Midbrain (tissue), 1 donor: ENCODE results near the gene LRRC23.
"Not testable (repeated sequence)": the region's sequence is repeated elsewhere in the genome, so short reads cannot be mapped to it uniquely, and the experiment has no call there.

ENCODE experiments used
- DNase-seq: peaks from one replicate; lab custom pipeline; 2025; lab: John Stamatoyannopoulos, UW

The LRRC23 gene

DNA sequence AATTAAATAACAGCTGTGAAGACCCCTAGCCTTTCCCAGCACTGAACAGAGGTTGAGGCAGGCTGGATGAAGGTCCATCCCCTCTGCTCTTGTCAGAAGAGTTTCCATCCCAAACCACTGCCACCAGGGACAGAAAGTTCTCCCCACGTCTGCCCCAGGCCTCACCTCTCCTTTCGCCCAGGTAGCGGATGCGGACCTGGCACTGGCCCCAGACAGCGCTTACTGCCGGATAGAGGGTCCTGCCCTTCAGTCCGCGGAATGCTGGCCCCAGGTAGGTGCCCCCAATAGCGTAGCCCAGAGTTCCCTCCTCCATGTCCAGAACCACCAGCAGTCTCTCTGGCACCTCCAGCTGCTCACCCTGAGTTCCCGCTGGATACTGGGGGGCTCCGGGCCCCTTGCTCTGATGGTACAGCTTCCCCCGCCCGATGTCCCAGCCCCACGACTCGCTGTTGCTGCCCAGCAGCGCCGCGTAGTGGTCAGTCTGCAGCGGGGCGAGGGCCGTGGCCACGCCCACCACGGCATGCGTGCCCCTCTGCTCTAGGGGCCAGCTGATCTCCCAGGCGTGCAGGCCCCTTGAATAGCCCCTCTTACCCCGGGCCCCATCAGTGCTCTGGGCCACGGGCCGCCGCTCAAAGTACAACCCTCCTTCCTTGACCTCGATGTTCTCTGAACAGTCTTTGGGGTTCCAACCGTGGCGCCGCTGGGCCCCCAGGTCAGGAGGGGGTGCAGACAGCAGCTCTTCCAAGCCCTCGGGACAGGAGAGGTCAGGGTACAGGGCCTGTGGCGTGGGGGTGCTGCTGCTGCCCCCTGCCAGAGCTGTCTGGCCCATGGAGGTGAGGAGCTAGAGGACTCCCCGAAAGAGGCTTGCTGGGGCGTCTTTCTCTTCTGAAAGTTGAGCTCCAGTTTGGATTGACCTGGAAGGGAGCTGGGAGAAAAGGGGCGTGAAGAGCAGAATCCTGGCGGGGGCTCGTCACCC is 32.3 kb upstream of the LRRC23 start:
- peak; percentile 85 for DNase-seq

DNA sequence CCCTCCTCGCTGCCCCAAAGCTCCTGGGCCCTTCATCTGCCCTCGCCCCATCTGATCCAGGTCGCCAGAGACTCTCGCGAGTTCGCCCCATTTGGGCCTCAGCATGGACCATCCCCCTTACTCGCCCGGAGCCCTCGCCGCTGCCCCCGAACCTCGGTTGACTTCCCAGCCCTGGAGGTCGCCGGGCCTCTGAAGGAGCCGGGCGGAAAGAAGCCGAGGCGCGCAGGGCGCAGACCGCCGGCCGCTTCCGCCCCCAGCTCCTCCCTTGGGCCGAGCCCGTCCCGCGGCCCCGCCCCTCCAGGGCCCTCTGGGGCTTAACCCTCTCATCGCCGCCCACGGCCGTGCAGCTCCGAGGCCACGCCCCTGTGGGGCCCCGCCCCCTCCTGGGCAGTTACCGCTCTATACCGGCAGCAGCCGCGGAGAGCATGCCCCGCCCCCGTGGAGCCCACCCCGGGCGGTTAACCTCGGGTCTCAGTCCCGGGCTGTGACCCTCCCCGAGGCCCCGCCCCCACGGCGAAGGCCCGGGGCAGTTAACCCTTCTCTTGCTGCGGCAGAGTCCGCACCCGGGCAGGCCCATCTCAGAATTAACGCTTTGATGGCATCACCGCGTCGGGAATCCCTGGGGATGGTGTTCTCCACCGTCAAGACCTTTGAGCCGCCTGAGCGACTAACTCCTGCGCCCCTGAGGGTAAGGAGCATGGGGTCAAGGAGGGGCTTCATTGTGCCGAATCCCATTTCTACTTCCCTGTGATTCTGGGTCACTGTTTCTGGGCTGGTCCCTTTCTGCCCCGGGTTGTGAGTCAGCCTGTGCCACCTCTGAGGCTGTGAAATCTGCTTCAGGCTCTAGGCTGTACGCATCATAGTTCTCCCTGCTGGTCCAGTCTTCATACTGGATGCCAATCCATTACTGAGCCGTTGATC is 31.3 kb upstream of the LRRC23 start, which contains the start of gene SPSB2:
SPSB2 (minus strand) TSS at position 210 of the 921 bp plus-strand sequence. CDS start 402 bp downstream, outside the sequence.
- DNase-seq: peak; percentile 91

DNA sequence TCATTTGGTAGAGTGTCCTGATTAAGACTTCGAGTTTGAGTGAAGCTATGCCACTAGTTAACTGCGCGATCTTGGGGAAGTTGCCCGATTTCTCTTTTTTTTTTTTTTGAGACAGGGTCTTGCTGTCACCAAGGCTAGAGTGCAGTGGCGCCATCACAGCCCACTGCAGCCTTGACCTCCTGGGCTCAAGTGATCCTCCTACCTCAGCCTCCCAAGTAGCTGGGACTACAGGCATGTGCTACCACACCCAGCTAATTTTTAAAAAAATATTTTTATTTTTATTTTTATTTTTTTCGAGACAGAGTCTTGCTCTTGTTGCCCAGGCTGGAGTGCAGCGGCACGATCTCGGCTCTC is 30.6 kb upstream of the LRRC23 start:
- not testable (repeated sequence) for DNase-seq

DNA sequence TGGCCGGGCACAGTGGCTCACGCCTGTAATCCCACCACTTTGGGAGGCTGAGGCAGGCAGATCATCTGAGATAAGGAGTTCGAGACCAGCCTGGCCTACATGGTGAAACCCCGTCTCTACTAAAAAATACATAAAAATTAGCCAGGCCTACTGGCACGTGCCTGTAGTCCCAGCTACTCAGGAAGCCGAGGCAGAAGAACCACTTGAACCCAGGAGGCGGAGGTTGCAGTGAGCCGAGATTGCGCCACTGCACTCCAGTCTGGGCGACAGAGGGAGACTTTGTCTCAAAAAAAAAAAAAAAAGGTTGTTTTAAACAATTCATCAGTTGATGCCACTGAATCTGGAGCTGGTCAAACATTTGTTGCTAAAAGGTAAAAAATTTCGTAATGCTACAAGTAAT is 24.8 kb upstream of the LRRC23 start:
- not testable (repeated sequence) for DNase-seq

DNA sequence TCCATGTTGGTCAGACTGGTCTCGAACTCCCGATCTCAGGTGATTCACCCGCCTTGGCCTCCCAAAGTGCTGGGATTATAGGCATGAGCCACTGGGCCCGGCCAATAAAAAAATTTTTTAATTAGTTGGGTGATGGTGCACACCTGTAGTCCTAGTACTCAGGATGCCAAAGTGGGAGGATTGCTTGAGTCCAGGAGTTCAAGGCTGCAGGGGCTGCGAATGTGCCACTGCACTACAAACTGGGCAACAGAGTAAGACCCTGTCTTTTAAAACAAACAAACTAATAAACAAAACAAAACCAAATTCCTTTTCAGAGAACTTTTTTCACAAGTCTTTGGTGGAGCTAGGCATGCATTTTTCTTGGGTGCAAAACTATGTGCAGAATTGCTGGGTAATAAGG is 21.4 kb upstream of the LRRC23 start:
- DNase-seq: no peak

DNA sequence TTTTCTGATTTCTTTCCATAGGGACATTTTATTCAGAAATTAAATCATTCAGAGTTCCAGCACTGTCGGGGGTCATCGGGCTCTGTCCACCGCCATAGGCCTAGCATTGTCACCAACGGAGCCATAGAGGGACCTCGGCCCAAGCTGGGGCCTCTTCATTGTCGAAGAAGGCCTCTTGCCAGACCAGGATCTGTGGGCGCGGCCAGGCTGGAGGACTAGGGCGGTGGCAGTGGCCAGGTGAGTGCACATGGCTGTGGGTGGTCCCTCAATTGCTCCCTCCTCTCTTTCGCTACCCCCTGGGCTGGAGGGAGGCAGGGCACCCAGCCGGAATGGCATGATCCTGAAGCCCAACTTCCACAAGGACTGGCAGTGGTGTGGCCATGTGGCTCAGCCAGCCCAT is 20.9 kb upstream of the LRRC23 start:
- no peak for DNase-seq

DNA sequence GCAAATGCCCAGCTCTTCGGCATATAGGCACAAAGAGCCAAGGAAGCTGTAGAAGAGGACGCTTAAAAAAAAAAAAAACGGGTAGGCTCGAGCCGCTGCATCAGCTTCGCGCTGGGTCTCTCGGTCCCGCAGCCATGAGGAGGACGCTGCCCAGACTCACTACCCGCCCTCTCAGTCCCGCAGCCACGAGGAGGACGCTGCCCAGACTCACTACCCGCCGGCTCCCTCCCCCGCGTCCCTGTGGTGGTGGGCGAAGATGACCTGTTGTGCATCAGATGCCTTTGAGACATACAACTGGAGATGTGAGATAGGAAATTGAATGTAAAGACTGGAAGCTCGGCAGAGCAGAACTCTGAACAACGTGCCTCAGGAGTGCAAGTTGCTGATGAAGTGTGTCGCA is 20.1 kb upstream of the LRRC23 start:
- no peak for DNase-seq

DNA sequence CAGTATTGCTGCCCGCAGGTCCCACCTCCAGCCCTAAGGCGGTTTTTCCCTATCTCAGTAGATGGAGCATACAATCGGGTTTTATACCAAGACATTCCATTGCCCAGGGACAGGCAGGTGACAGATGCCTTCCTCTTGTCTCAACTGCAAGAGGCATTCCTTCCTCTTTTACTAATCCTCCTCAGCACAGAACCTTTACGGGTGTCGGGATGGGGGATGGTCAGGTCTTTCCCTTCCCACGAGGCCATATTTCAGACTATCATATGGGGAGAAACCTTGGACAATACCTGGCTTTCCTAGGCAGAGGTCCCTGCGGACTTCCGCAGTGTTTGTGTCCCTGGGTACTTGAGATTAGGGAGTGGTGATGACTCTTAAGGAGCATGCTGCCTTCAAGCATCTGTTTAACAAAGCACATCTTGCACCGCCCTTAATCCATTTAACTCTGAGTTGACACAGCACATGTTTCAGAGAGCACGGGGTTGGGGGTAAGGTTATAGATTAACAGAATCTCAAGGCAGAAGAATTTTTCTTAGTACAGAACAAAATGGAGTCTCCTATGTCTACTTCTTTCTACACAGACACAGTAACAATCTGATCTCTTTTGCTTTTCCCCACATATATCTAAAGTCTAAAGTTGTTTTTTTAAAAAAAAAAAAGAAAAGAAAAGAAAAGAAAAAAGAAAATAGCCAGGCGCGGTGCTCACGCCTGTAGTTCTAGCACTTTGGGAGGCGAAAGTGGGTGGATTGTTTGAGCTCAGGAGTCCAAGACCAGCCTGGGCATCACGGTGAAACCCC is 18.2 kb upstream of the LRRC23 start:
- DNase-seq: not testable (repeated sequence)

DNA sequence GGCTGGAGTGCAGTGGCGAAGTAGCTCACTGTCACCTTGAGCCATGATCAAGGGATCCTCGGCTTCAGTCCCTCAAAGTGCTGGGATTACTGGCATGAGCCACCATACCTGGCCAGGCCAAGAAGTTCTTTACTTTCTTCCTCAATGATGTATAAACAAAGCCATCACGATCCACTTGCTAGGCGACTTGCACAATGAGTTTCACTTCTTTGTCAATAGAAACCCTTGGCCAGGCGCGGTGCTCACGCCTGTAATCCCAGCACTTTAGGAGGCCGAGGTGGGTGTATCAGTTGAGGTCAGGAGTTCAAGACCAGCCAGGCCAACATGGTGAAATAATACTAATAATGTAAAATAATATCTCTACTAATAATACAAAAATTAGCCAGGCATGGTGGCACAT is 17.2 kb upstream of the LRRC23 start:
- DNase-seq: no peak

DNA sequence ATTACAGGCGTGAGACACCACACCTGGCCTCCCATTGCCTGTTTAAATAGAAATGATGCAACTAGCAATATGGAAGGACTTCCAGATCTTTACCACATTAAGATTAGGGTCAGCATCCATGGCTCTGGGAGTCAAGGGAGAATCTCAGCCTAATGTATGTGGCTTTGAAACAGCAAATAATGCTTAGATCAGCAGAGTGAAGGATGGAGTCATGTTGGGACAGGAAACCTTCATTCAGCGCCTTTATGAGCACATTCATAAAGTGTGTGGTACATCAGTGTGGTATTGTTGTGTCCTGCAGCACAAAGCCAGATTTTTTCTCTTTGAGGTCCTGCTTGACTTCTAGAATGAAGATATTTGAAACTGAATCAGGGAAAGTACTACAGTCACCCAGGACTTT is 16.3 kb upstream of the LRRC23 start:
- DNase-seq: no peak

DNA sequence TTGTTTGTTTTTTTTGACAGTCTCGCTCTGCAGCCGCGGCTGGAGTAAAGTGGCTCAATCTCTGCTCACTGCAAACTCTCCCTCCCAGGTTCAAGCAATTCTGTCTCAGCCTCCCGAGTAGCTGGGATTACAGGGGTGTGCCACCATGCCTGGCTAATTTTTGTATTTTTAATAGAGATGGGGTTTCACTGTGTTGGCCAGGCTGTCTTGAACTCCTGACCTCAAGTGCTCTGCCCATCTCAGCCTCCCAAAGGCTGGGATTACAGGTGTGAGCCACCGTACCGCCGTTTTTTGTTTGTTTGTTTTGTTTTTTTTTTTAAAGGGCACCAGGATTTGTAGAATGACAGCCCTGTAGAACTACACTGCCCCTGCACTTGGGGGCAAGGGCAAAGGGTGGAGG is 15.8 kb upstream of the LRRC23 start:
- not testable (repeated sequence) for DNase-seq

DNA sequence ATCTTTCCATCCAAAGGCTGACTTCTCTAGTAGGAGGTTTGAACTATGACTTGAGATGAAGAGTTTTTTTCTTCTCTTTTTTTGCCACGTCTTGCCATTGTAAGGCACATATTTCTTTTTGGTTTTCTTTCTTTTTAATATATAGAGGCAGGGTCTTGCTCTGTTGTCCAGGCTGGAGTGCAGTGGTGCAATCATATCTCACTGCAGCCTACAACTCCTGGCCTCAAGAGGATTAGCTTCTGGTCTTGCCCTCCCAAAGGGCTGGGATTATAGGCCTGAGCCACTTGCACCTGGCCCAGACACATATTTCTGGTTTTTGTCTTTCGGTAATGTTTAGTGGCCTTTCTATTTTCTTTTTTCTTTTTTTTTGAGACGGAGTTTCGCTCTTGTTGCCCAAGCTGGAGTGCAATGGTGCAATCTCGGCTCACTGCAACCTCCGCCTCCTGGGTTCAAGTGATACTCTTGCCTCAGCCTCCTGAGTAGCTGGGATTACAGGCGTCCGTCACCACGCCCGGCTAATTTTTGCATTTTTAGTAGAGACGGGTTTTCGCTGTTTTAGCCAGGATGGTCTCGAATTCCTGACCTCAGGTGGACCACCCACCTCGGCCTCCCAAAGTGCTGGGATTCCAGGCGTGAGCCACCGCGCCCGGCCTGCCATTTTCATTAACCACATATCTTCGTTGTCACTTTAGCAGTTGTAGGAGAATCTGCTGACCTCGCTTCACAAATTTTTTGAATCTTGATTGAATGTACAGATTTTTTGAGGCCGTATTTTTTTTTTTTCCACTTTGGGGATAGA is 14.6 kb upstream of the LRRC23 start:
- DNase-seq: not testable (repeated sequence)

DNA sequence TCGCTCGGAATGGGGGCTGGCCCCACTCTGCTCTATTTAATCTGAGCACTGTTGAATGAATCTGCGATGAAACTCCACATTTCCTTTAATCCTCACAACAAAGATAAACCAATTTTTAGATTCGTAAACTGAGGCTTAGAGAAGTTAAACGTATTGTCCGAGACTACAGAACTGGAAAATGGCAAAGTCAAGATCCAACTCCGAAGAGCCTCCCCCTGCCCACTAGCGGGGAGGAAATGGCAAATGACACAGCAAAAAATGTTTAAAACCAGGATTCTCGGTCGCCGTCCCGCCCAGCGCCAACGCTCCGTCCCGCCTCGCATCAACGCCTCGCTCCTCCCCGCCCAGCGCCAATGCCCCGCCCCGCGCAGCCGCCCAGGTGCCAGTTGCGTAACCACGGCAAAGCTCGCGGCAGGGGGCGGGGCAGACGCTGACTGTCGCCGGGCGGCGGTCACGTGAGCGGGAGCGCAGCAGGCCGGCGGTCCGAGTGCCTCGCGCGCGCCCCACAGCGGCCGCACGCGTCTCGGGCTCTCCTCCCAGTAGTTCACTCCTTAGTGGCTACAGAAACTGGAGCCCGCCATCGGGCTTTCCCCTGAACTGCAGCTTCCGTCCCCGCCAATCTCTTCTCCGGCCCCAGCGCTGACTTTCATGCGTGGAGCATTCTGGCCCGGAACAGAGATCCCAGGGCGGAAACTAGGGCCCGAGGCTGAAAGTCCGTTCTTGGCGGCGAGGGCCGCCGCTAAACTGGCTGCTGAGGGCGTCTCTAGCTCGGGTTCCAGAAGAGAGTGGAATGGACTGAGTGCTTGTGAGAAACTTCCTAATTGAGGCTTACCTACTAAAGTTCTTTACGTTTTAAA is 13.6 kb upstream of the LRRC23 start:
- peak; percentile 99 for DNase-seq

DNA sequence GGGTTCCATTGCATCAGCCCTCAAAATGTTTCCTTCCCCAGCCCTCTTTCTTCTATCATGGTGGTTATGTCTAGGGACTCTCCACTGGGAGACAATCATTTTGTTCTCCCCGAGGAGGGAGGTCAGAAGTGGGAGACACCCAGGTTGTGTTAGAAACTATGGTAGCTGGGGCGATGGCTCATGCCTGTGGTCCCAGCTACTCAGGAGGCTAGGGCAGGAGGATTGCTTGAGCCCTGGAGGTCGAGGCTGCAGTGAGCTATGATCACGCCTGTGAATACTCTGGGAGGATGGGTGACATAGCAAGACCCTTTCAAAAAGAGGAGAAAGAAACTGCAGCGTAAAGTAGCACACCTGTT is 13.0 kb upstream of the LRRC23 start:
- no peak for DNase-seq

DNA sequence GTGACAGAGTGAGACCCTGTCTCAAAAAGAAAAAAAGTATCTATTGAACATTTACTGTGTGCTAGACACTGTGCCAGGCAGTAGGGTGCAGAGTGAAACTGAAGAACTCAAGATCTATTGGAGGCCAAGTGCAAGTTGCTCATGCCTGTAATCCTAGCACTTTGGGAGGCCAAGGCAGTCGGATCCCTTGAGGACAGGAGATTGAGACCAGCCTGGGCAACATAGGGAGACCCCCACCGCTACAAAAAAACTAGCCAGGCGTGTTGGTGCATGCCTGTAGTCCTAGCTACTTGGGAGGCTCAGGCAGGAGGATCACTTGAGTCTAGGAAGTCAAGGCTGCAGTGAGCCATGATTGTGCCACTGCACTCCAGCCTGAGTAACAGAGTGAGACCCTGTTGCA is 11.9 kb upstream of the LRRC23 start:
- DNase-seq: not testable (repeated sequence)

DNA sequence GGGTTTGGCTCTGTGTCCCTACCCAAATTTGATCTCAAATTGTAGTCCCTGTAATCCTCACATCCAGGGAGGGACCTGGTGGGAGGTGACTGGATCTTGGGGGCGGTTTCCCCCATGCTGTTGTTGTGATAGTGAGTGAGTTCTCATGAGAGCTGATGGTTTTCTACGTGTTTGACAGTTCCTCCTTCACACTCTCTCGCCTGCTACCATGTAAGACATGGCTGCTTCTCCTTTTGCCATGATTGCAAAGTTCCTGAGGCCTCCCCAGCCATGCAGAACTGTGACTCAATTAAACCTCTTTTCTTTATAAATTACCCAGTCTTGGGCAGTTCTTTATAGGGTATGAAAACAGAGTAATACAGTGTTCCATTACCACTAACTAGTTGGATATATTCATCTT is 10.3 kb upstream of the LRRC23 start:
- DNase-seq: no peak

DNA sequence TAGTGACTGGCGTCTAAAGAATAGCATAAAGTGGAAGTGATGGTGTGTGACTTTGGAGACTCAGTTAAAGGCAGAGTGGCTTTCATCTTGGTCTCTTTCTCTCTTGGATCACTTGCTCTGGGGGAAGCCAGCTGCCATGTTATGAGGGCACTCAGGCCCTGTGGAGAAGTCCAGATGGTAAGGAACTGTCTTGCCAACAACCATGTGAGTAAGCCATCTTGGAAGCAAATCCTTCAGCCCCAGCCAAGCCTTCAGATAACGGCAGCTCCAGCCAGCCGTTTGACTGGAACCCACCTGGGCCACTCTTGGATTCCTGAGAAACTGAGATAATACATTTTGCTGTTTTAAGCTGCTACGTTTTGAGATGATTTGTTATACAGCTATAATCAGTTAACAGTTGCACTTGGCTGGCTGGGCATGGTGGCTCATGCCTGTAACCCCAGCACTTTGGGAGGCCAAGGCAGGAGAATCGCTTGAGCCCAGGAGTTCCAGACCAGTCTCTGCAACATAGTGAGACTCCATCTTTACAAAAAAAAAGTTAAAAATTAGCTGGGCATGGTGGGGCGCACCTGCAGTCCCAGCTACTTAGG is 7.7 kb upstream of the LRRC23 start:
- no peak for DNase-seq

DNA sequence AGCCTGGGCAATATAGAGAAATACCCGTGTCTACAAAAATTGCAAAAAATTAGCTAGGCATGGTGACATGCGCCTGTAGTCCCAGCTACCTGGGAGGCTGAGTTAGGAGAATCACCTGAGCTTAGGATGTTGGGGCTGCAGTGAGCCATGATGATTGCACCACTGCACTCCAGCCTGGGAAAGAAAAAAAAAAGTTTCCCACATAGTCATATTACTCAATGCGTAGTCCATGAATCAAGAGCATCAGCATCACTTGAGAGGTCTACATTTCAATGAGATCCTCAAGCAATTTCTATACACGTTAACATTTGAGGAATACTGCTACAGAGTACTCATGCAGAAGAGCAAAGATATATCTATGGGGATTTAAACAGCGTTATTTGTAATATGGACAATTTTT is 5.2 kb upstream of the LRRC23 start:
- DNase-seq: no peak

DNA sequence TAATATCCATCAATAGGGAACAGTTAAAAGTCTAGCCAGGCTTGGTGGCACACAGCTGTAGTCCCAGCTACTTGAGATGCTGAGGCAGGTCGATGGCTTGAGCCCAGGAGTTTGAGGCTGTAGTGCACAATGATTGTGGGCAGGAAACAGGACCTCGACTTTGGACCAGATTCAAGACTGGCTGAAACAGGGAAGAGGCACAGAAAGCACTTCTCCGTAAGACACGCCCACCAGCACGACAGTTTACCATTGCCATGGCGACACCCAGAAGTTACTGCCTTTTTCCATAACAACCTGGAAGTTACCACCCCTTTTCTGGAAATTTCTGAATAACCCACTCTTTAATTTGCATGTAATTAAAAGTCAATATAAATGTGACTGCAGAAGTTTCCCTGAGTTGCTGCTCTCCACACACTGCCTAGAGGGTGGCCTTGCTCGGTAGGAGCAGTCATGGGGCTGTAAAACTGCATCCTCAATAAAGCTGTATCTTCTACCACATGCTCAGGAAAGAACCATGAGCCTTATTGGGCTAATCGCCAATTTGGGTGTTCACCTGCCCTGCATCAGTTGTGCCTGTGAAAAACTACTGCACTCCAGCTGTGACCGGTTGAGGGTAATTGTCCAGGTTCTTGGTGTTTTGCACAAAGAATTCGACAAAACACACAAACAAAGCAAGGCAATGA is 4.6 kb upstream of the LRRC23 start:
- peak; percentile 70 for DNase-seq
